A549 (cell line): Measurements from ENCODE around the gene GPR4. TPM values are rescaled to one million over a fixed set of nuclear protein-coding genes. Genes with fewer than 3 reads are reported as not detected.

Experiments
- ATAC-seq, 2 experiments: fragments of 200-7000 bp in 1 of 2; fragments of >200 bp in 1 of 2; cut with Nextera tagmentation in 1 of 2; cut with Tn5 transposase in 1 of 2; 3 replicates each; pipeline versions ENCODE4 v1.8.0 to v1.9.1; 2018 to 2020; ENCODE audit warnings: mild to moderate bottlenecking in 1 of 2, moderate library complexity in 1 of 2
- CTCF ChIA-PET: fragments of 300-600 bp; sonication (Branson Sonifier 250); formaldehyde crosslinking; extraction: SDS; loops from one replicate; lab custom pipeline; 2021; ENCODE audit warnings: antibody characterized with exemption, inconsistent platforms; lab: Yijun Ruan, JAX
- POLR2A ChIA-PET: fragments of 350-600 bp; formaldehyde crosslinking; extraction: SDS; loops from one replicate; lab custom pipeline; 2021; ENCODE audit warnings: antibody characterized with exemption, inconsistent platforms; lab: Yijun Ruan, JAX
- DNase-seq, 2 experiments: peaks; one replicate each; pipeline versions ENCODE4 v3.0.0 to v3.0.0-alpha.2; 2011 to 2016; ENCODE audit warnings: low read depth in 1 of 2, low spot score in 1 of 2
- FAIRE-seq: peaks from 2 replicates; lab custom pipeline; 2011; peaks lifted over from hg19 to GRCh38; lab: Jason Lieb, UNC
- H3K27ac ChIP-seq, 2 experiments: fragments of >200 bp; sonication (Bioruptor Twin); formaldehyde crosslinking; 3 replicates each; pipeline ENCODE4 v1.5.1; 2016 to 2017
- H3K4me1 ChIP-seq: fragments of >200 bp; sonication (Bioruptor Twin); formaldehyde crosslinking; 3 replicates; pipeline ENCODE4 v1.6.1; 2016
- H3K4me2 ChIP-seq: fragments of >200 bp; sonication (Bioruptor Twin); formaldehyde crosslinking; 3 replicates; pipeline ENCODE4 v1.6.1; 2016
- H3K4me3 ChIP-seq: fragments of >200 bp; sonication (Bioruptor Twin); formaldehyde crosslinking; 3 replicates; pipeline ENCODE4 v1.5.1; 2016
- H3K9me3 ChIP-seq: fragments of >200 bp; sonication (Bioruptor Twin); formaldehyde crosslinking; 3 replicates; pipeline ENCODE4 v1.6.1; 2016
- ATOH8 ChIP-seq: fragments of 250-450 bp; sonication (Bioruptor Pico); IDR thresholded peaks from 2 replicates; pipeline ENCODE4 v1.5.0; 2020; ENCODE audit warnings: low read depth, mild to moderate bottlenecking, moderate library complexity
- BHLHE40 ChIP-seq: IDR thresholded peaks from 2 replicates; pipeline ENCODE4 v1.6.1; 2012; ENCODE audit warnings: low read depth, low read length, inconsistent platforms
- CHD2 ChIP-seq: fragments of 150-350 bp; IDR thresholded peaks from 2 replicates; pipeline ENCODE4 v1.6.1; 2014; ENCODE audit warnings: low read length; ENCODE audit not compliant: partially characterized antibody
- CHD4 ChIP-seq: fragments of 200-600 bp; sonication (generic); IDR thresholded peaks from 2 replicates; pipeline ENCODE4 v1.6.1; 2016; ENCODE audit warnings: antibody characterized with exemption, mild to moderate bottlenecking, borderline replicate concordance
- CTCF ChIP-seq: fragments of >200 bp; sonication (Bioruptor Twin); formaldehyde crosslinking; IDR thresholded peaks from 3 replicates; pipeline ENCODE4 v1.5.1; 2016
- EHMT2 ChIP-seq: fragments of 200-600 bp; sonication (generic); IDR thresholded peaks from 2 replicates; pipeline ENCODE4 v1.6.1; 2016; ENCODE audit warnings: antibody characterized with exemption, low read depth, mild to moderate bottlenecking, moderate library complexity
- FOSB ChIP-seq: fragments of 250-450 bp; sonication (Bioruptor Pico); IDR thresholded peaks from 2 replicates; pipeline ENCODE4 v1.5.0; 2020; ENCODE audit warnings: mild to moderate bottlenecking, moderate library complexity
- FOXS1 ChIP-seq: fragments of 250-450 bp; sonication (Bioruptor Pico); IDR thresholded peaks from 2 replicates; pipeline ENCODE4 v1.5.0; 2020; ENCODE audit warnings: mild to moderate bottlenecking, moderate library complexity
- HMGXB4 ChIP-seq: fragments of 250-450 bp; sonication (Bioruptor Pico); IDR thresholded peaks from 2 replicates; pipeline ENCODE4 v1.5.0; 2021; ENCODE audit warnings: mild to moderate bottlenecking, moderate library complexity, borderline replicate concordance
- JUN ChIP-seq, 2 experiments: fragments of >200 bp; sonication (Bioruptor Twin); formaldehyde crosslinking; IDR thresholded peaks; 2 replicates in 1 of 2; 3 replicates in 1 of 2; pipeline ENCODE4 v1.6.1; 2016 to 2017
- MAFK ChIP-seq: fragments of 450-650 bp; IDR thresholded peaks from 2 replicates; pipeline ENCODE4 v1.6.1; 2014; ENCODE audit not compliant: partially characterized antibody
- MAZ ChIP-seq: fragments of 150-350 bp; IDR thresholded peaks from 2 replicates; pipeline ENCODE4 v1.6.1; 2014; ENCODE audit warnings: antibody characterized with exemption, low read depth, low read length, borderline replicate concordance
- RAD21 ChIP-seq, 2 experiments: fragments of >200 bp in 1 of 2; sonication (Bioruptor Twin) in 1 of 2; formaldehyde crosslinking in 1 of 2; IDR thresholded peaks in 1 of 2; conservative IDR thresholded peaks in 1 of 2; 2 replicates in 1 of 2; 3 replicates in 1 of 2; pipeline ENCODE4 v1.6.1; 2012 to 2018; ENCODE audit warnings: inconsistent platforms in 1 of 2
- SMC3 ChIP-seq: fragments of >200 bp; sonication (Bioruptor Twin); formaldehyde crosslinking; IDR thresholded peaks from 3 replicates; pipeline ENCODE4 v1.6.1; 2018; ENCODE audit warnings: inconsistent platforms
- SREBF2 ChIP-seq: fragments of 450-650 bp; IDR thresholded peaks from 2 replicates; pipeline ENCODE4 v1.6.1; 2014; ENCODE audit warnings: mild to moderate bottlenecking, moderate library complexity
- ZNF302 ChIP-seq: fragments of 250-450 bp; sonication (Bioruptor Pico); IDR thresholded peaks from 2 replicates; pipeline ENCODE4 v1.9.0; 2021; ENCODE audit warnings: inconsistent platforms, mild to moderate bottlenecking, moderate library complexity
- WGBS: methylation state at CpG from one replicate; pipeline ENCODE4 v1.1.6; 2017; ENCODE audit errors: missing lambda C conversion rate; 5-methylcytosine and 5-hydroxymethylcytosine counted together
- polyA plus RNA-seq, 4 experiments: library from polyadenylated mRNA; depleted of rRNA in 3 of 4; stranded (reverse); fragments of >200 nt; fragmentation: RNase III in 1 of 4; extraction: RNeasy Plus Mini Kit Qiagen cat#74134 plus additional on column Dnase treatment in 1 of 4; gene quantifications; 2 replicates in 3 of 4; 3 replicates in 1 of 4; pipeline ENCODE4 v1.2.3, GENCODE V29; 2011 to 2017

GPR4 gene
- polyA plus RNA-seq, 2 of the 4 experiments (the other 2 are of a cell fraction), result 0.03 to 0.10 TPM

GRCh38 chr19:45574526-45574925 is 27.5 kb downstream of the GPR4 start:
- Histone ChIP-seq H3K27ac (peak overlapping the region; percentile 79 to 85; a peak in 4 of 6 replicates), H3K4me2 (no peak overlapping the region), H3K9me3 (peaks cover 5% of the 10 kb centered on the region; the same call in 1 of the 3 replicates), H3K4me1 (peaks cover 53% of the 10 kb centered on the region), H3K4me3 (no peak overlapping the region)
- DNase-seq (no peak), ATAC-seq (no peak), FAIRE-seq (no peak)
- WGBS, result 85% methylated on average over 4 of the region's 4 CpGs
- CTCF ChIA-PET, result interaction anchor here (1.1 to 6.4 kb wide), 7 partner anchors 15 to 135 kb away, joined by 3 to 46 read pairs (median 5); no protein-coding TSS in a partner anchor
- POLR2A ChIA-PET, result no interaction called here
- TF ChIP-seq ATOH8 (CRISPR knock-in tag) (no peak), CHD4 (no peak), CTCF (no peak), CHD2 (no peak), JUN (IDR thresholded peaks at IDR 0.05) (no peak), FOXS1 (CRISPR knock-in tag) (no peak)

- FAIRE-seq, result peak; percentile 13
Measured at GRCh38 chr19:45571457-45572220, 30.4 kb downstream of the GPR4 start.

GRCh38 chr19:45569619-45570421 is 32.2 kb downstream of the GPR4 start:
- Histone ChIP-seq H3K27ac (peak overlapping the region; percentile 65 to 83), H3K4me1 (peaks cover 26% of the 10 kb centered on the region), H3K9me3 (peaks cover 5% of the 10 kb centered on the region; the same call in 1 of the 3 replicates), H3K4me2 (peak overlapping the region; percentile 41), H3K4me3 (no peak overlapping the region)
- FAIRE-seq (peak; percentile 49), ATAC-seq (peak; percentile 86 to 91), DNase-seq (peak; percentile 62 to 76)
- ChIA-PET POLR2A (no interaction called here), CTCF (interaction anchor here (0.6 to 7.3 kb wide), 23 partner anchors 8 to 122 kb away, joined by 3 to 55 read pairs (median 4); partner anchors contain the start of gene SNRPD2)
- TF ChIP-seq MAFK, result no peak
- no peak for TF ChIP-seq HMGXB4 (CRISPR knock-in tag)
- TF ChIP-seq MAZ, result no peak
- peak; percentile 78 for TF ChIP-seq CTCF
- no peak for TF ChIP-seq ZNF302 (CRISPR knock-in tag)
- peak; percentile 76 for TF ChIP-seq SMC3
- TF ChIP-seq BHLHE40, result no peak
- peak; percentile 75 to 83 for TF ChIP-seq RAD21 (conservative IDR thresholded peaks at IDR 0.05 in 1 of 2, IDR thresholded peaks at IDR 0.05 in 1 of 2)
- WGBS, result 48% methylated on average over 15 of the region's 15 CpGs

More at GRCh38 chr19:45571457-45572220, 30.4 kb downstream of the GPR4 start:
- ATAC-seq, result no peak
- Histone ChIP-seq H3K9me3 (peaks cover 5% of the 10 kb centered on the region; the same call in 1 of the 3 replicates), H3K4me3 (no peak overlapping the region), H3K4me1 (peaks cover 43% of the 10 kb centered on the region), H3K4me2 (no peak overlapping the region), H3K27ac (no peak overlapping the region)
- 89% methylated on average over 8 of the region's 8 CpGs for WGBS
- CTCF ChIA-PET, result interaction anchor here (0.6 to 7.3 kb wide), 7 partner anchors 13 to 93 kb away, joined by 3 to 55 read pairs (median 5); no protein-coding TSS in a partner anchor
- TF ChIP-seq EHMT2 (no peak), FOSB (no peak), SREBF2 (no peak)
- no peak for DNase-seq
- POLR2A ChIA-PET, result interaction anchor here (0.5 kb wide), 1 partner anchor 157 kb away, joined by 5 read pairs; no protein-coding TSS in a partner anchor
